ENCODE data around the gene ADGRG2.

The ADGRG2 gene

GRCh38 chrX:18949944-18950301, 172.3 kb downstream of the ADGRG2 start:
- Histone ChIP-seq H3K9me3 (ENCODE audit: control extremely low read depth in 1 of 5, control insufficient read depth in 4 of 5, insufficient read depth in 2 of 5, low read depth in 1 of 5, low read length in 4 of 5) (no peaks in the 10 kb centered on the region), H3K27ac (ENCODE audit: insufficient read depth in 1 of 2, low read depth in 1 of 2, low read length in 2 of 2, poor library complexity in 1 of 2, severe bottlenecking in 2 of 2) (no peak overlapping the region), H3K4me3 (ENCODE audit: control insufficient read depth in 1 of 7, extremely low read depth in 1 of 7, insufficient read depth in 4 of 7, low read depth in 2 of 7, low read length in 6 of 7) (no peak overlapping the region), H3K36me3 (ENCODE audit: control insufficient read depth in 4 of 4, insufficient read depth in 4 of 4, low read length in 3 of 4) (peaks cover 0 to 33% (median 18%) of the 10 kb centered on the region in 4 experiments), H3K4me1 (ENCODE audit: control extremely low read depth in 1 of 4, control insufficient read depth in 4 of 4, insufficient read depth in 4 of 4, low read length in 3 of 4) (no peaks in the 10 kb centered on the region), H3K27me3 (replicated peaks in 2 of 5; ENCODE audit: control insufficient read depth in 4 of 5, insufficient read depth in 5 of 5, low read length in 4 of 5) (no peaks in the 10 kb centered on the region)
- no peak for DNase-seq
- POLR2A ChIA-PET: no interaction called here
- CTCF ChIA-PET: interaction anchor here (1.3 kb wide), 1 partner anchor 8 kb away, joined by 3 read pairs; no protein-coding TSS in a partner anchor
- WGBS (ENCODE audit: insufficient coverage): 93% methylated on average over 8 of the region's 8 CpGs

- no peak for DNase-seq
- no peaks in the 10 kb centered on the region for H3K4me1 ChIP-seq (ENCODE audit: control extremely low read depth in 1 of 4, control insufficient read depth in 4 of 4, insufficient read depth in 4 of 4, low read length in 3 of 4)
- no peak overlapping the region for H3K27ac ChIP-seq (ENCODE audit: insufficient read depth in 1 of 2, low read depth in 1 of 2, low read length in 2 of 2, poor library complexity in 1 of 2, severe bottlenecking in 2 of 2)
- peaks cover 0 to 38% (median 19%) of the 10 kb centered on the region in 4 experiments for H3K36me3 ChIP-seq (ENCODE audit: control insufficient read depth in 4 of 4, insufficient read depth in 4 of 4, low read length in 3 of 4)
- H3K27me3 ChIP-seq (replicated peaks in 2 of 5; ENCODE audit: control insufficient read depth in 4 of 5, insufficient read depth in 5 of 5, low read length in 4 of 5): no peaks in the 10 kb centered on the region
- ChIA-PET POLR2A (no interaction called here), CTCF (interaction anchor here (1.3 kb wide), 1 partner anchor 8 kb away, joined by 3 read pairs; no protein-coding TSS in a partner anchor)
- no peaks in the 10 kb centered on the region for H3K9me3 ChIP-seq (ENCODE audit: control extremely low read depth in 1 of 5, control insufficient read depth in 4 of 5, insufficient read depth in 2 of 5, low read depth in 1 of 5, low read length in 4 of 5)
- H3K4me3 ChIP-seq (ENCODE audit: control insufficient read depth in 1 of 7, extremely low read depth in 1 of 7, insufficient read depth in 4 of 7, low read depth in 2 of 7, low read length in 6 of 7): no peak overlapping the region
- WGBS (ENCODE audit: insufficient coverage): 100% methylated on average over 3 of the region's 4 CpGs
Observed at GRCh38 chrX:18949291-18949943, 172.9 kb downstream of the ADGRG2 start.

- Histone ChIP-seq H3K27ac (ENCODE audit: insufficient read depth in 1 of 2, low read depth in 1 of 2, low read length in 2 of 2, poor library complexity in 1 of 2, severe bottlenecking in 2 of 2) (no peak overlapping the region), H3K9me3 (ENCODE audit: control extremely low read depth in 1 of 5, control insufficient read depth in 4 of 5, insufficient read depth in 2 of 5, low read depth in 1 of 5, low read length in 4 of 5) (no peaks in the 10 kb centered on the region), H3K36me3 (ENCODE audit: control insufficient read depth in 4 of 4, insufficient read depth in 4 of 4, low read length in 3 of 4) (peaks cover 0 to 48% (median 21%) of the 10 kb centered on the region in 4 experiments), H3K4me1 (ENCODE audit: control extremely low read depth in 1 of 4, control insufficient read depth in 4 of 4, insufficient read depth in 4 of 4, low read length in 3 of 4) (no peaks in the 10 kb centered on the region), H3K27me3 (replicated peaks in 2 of 5; ENCODE audit: control insufficient read depth in 4 of 5, insufficient read depth in 5 of 5, low read length in 4 of 5) (no peaks in the 10 kb centered on the region), H3K4me3 (ENCODE audit: control insufficient read depth in 1 of 7, extremely low read depth in 1 of 7, insufficient read depth in 4 of 7, low read depth in 2 of 7, low read length in 6 of 7) (no peak overlapping the region)
- DNase-seq: no peak
- ChIA-PET CTCF (no interaction called here), POLR2A (no interaction called here)
- 92% methylated on average over 3 of the region's 4 CpGs for WGBS (ENCODE audit: insufficient coverage)
Observed at GRCh38 chrX:18946611-18947010, 175.7 kb downstream of the ADGRG2 start.

- POLR2A ChIA-PET: no interaction called here
- WGBS (ENCODE audit: insufficient coverage): 86% methylated on average over 6 of the region's 6 CpGs
- Histone ChIP-seq H3K9me3 (ENCODE audit: control extremely low read depth in 1 of 5, control insufficient read depth in 4 of 5, insufficient read depth in 2 of 5, low read depth in 1 of 5, low read length in 4 of 5) (no peaks in the 10 kb centered on the region), H3K4me3 (ENCODE audit: control insufficient read depth in 1 of 7, extremely low read depth in 1 of 7, insufficient read depth in 4 of 7, low read depth in 2 of 7, low read length in 6 of 7) (no peak overlapping the region), H3K27ac (ENCODE audit: insufficient read depth in 1 of 2, low read depth in 1 of 2, low read length in 2 of 2, poor library complexity in 1 of 2, severe bottlenecking in 2 of 2) (no peak overlapping the region), H3K36me3 (ENCODE audit: control insufficient read depth in 4 of 4, insufficient read depth in 4 of 4, low read length in 3 of 4) (peaks cover 0 to 49% (median 22%) of the 10 kb centered on the region in 4 experiments), H3K4me1 (ENCODE audit: control extremely low read depth in 1 of 4, control insufficient read depth in 4 of 4, insufficient read depth in 4 of 4, low read length in 3 of 4) (no peaks in the 10 kb centered on the region), H3K27me3 (replicated peaks in 2 of 5; ENCODE audit: control insufficient read depth in 4 of 5, insufficient read depth in 5 of 5, low read length in 4 of 5) (no peaks in the 10 kb centered on the region)
- CTCF ChIA-PET: no interaction called here
- no peak for DNase-seq
Observed at GRCh38 chrX:18946157-18946556, 176.1 kb downstream of the ADGRG2 start.

- Histone ChIP-seq H3K9me3 (ENCODE audit: control extremely low read depth in 1 of 5, control insufficient read depth in 4 of 5, insufficient read depth in 2 of 5, low read depth in 1 of 5, low read length in 4 of 5) (no peaks in the 10 kb centered on the region), H3K4me1 (ENCODE audit: control extremely low read depth in 1 of 4, control insufficient read depth in 4 of 4, insufficient read depth in 4 of 4, low read length in 3 of 4) (no peaks in the 10 kb centered on the region), H3K27ac (ENCODE audit: insufficient read depth in 1 of 2, low read depth in 1 of 2, low read length in 2 of 2, poor library complexity in 1 of 2, severe bottlenecking in 2 of 2) (no peak overlapping the region), H3K4me3 (ENCODE audit: control insufficient read depth in 1 of 7, extremely low read depth in 1 of 7, insufficient read depth in 4 of 7, low read depth in 2 of 7, low read length in 6 of 7) (no peak overlapping the region), H3K36me3 (ENCODE audit: control insufficient read depth in 4 of 4, insufficient read depth in 4 of 4, low read length in 3 of 4) (peaks cover 0 to 48% (median 18%) of the 10 kb centered on the region in 4 experiments), H3K27me3 (replicated peaks in 2 of 5; ENCODE audit: control insufficient read depth in 4 of 5, insufficient read depth in 5 of 5, low read length in 4 of 5) (no peaks in the 10 kb centered on the region)
- ChIA-PET POLR2A (no interaction called here), CTCF (no interaction called here)
- WGBS (ENCODE audit: insufficient coverage): no CpG with 5 or more reads among the region's 2 CpGs
- DNase-seq: no peak
Observed at GRCh38 chrX:18945483-18945882, 176.8 kb downstream of the ADGRG2 start.

- Histone ChIP-seq H3K4me3 (ENCODE audit: control insufficient read depth in 1 of 7, extremely low read depth in 1 of 7, insufficient read depth in 4 of 7, low read depth in 2 of 7, low read length in 6 of 7) (no peak overlapping the region), H3K9me3 (ENCODE audit: control extremely low read depth in 1 of 5, control insufficient read depth in 4 of 5, insufficient read depth in 2 of 5, low read depth in 1 of 5, low read length in 4 of 5) (no peaks in the 10 kb centered on the region), H3K27ac (ENCODE audit: insufficient read depth in 1 of 2, low read depth in 1 of 2, low read length in 2 of 2, poor library complexity in 1 of 2, severe bottlenecking in 2 of 2) (no peak overlapping the region), H3K4me1 (ENCODE audit: control extremely low read depth in 1 of 4, control insufficient read depth in 4 of 4, insufficient read depth in 4 of 4, low read length in 3 of 4) (no peaks in the 10 kb centered on the region), H3K27me3 (replicated peaks in 2 of 5; ENCODE audit: control insufficient read depth in 4 of 5, insufficient read depth in 5 of 5, low read length in 4 of 5) (no peaks in the 10 kb centered on the region), H3K36me3 (ENCODE audit: control insufficient read depth in 4 of 4, insufficient read depth in 4 of 4, low read length in 3 of 4) (peaks cover 0 to 46% (median 13%) of the 10 kb centered on the region in 4 experiments)
- ChIA-PET CTCF (interaction anchor here (1.2 kb wide), 1 partner anchor 11 kb away, joined by 3 read pairs; no protein-coding TSS in a partner anchor), POLR2A (no interaction called here)
- 100% methylated on average over 2 of the region's 4 CpGs for WGBS (ENCODE audit: insufficient coverage)
- no peak for DNase-seq
Observed at GRCh38 chrX:18944482-18944881, 177.8 kb downstream of the ADGRG2 start.

- no peak overlapping the region for H3K27ac ChIP-seq (ENCODE audit: insufficient read depth in 1 of 2, low read depth in 1 of 2, low read length in 2 of 2, poor library complexity in 1 of 2, severe bottlenecking in 2 of 2)
- no peak overlapping the region for H3K4me3 ChIP-seq (ENCODE audit: control insufficient read depth in 1 of 7, extremely low read depth in 1 of 7, insufficient read depth in 4 of 7, low read depth in 2 of 7, low read length in 6 of 7)
- ChIA-PET POLR2A (no interaction called here), CTCF (interaction anchor here (0.6 to 1.0 kb wide), 3 partner anchors 8 to 482 kb away, joined by 3 to 4 read pairs (median 4); no protein-coding TSS in a partner anchor)
- no peaks in the 10 kb centered on the region for H3K9me3 ChIP-seq (ENCODE audit: control extremely low read depth in 1 of 5, control insufficient read depth in 4 of 5, insufficient read depth in 2 of 5, low read depth in 1 of 5, low read length in 4 of 5)
- H3K36me3 ChIP-seq (ENCODE audit: control insufficient read depth in 4 of 4, insufficient read depth in 4 of 4, low read length in 3 of 4): peaks cover 2 to 40% (median 16%) of the 10 kb centered on the region in 4 experiments
- 83% methylated on average over 2 of the region's 2 CpGs for WGBS (ENCODE audit: insufficient coverage)
- H3K4me1 ChIP-seq (ENCODE audit: control extremely low read depth in 1 of 4, control insufficient read depth in 4 of 4, insufficient read depth in 4 of 4, low read length in 3 of 4): no peaks in the 10 kb centered on the region
- DNase-seq: no peak
- no peaks in the 10 kb centered on the region for H3K27me3 ChIP-seq (replicated peaks in 2 of 5; ENCODE audit: control insufficient read depth in 4 of 5, insufficient read depth in 5 of 5, low read length in 4 of 5)
Observed at GRCh38 chrX:18941896-18942295, 180.4 kb downstream of the ADGRG2 start.
